GM23338 (cell line): ENCODE results near the gene SRXN1. TPM values are rescaled to one million over a fixed set of nuclear protein-coding genes. Genes with fewer than 3 reads are reported as not detected.
A peak's percentile ranks its signal among the peaks of the same experiment; 100 is the strongest.

Experiments
- ATAC-seq: fragments of 200-7000 bp; cut with Tn5 transposase; 3 replicates; pipeline ENCODE4 v1.9.1; 2020
- DNase-seq: peaks from one replicate; pipeline ENCODE4 v3.0.0-alpha.2; 2015; ENCODE audit warnings: low spot score
- H2AFZ ChIP-seq: fragments of 200-600 bp; sonication (generic); 2 replicates; pipeline ENCODE4 v1.8.0; 2016; ENCODE audit warnings: antibody characterized with exemption, mild to moderate bottlenecking, moderate library complexity
- H3F3A ChIP-seq: fragments of 200-600 bp; sonication (generic); replicated peaks from 2 replicates; pipeline ENCODE4 v1.8.0; 2017; ENCODE audit warnings: antibody characterized with exemption, mixed run types, low read depth
- H3K27ac ChIP-seq: fragments of 200-600 bp; sonication (generic); 2 replicates; pipeline ENCODE4 v1.6.1; 2016; ENCODE audit warnings: low read depth
- H3K27me3 ChIP-seq: fragments of 200-600 bp; sonication (generic); 2 replicates; pipeline ENCODE4 v1.8.0; 2016; ENCODE audit warnings: mild to moderate bottlenecking, mixed run types, moderate library complexity; ENCODE audit not compliant: insufficient read depth
- H3K36me3 ChIP-seq: fragments of 200-600 bp; sonication (generic); 2 replicates; pipeline ENCODE4 v1.8.0; 2016; ENCODE audit warnings: mild to moderate bottlenecking; ENCODE audit not compliant: insufficient read depth
- H3K4me1 ChIP-seq: fragments of 200-600 bp; sonication (generic); 2 replicates; pipeline ENCODE4 v1.8.0; 2016; ENCODE audit warnings: mild to moderate bottlenecking, moderate library complexity; ENCODE audit not compliant: insufficient read depth
- H3K4me2 ChIP-seq: fragments of 200-600 bp; sonication (generic); 2 replicates; pipeline ENCODE4 v1.7.1; 2017; ENCODE audit warnings: mixed run types
- H3K4me3 ChIP-seq: fragments of 200-600 bp; sonication (generic); 2 replicates; pipeline ENCODE4 v1.6.1; 2016; ENCODE audit warnings: mixed run types
- H3K79me2 ChIP-seq: fragments of 200-600 bp; sonication (generic); replicated peaks from 2 replicates; pipeline ENCODE4 v1.8.0; 2017; ENCODE audit warnings: mild to moderate bottlenecking; ENCODE audit not compliant: insufficient read depth
- H3K9me2 ChIP-seq: fragments of 200-600 bp; sonication (generic); 2 replicates; pipeline ENCODE4 v1.8.0; 2017; ENCODE audit not compliant: insufficient read depth
- H4K20me1 ChIP-seq: fragments of 200-600 bp; sonication (generic); replicated peaks from 2 replicates; pipeline ENCODE4 v1.8.0; 2017; ENCODE audit warnings: mild to moderate bottlenecking; ENCODE audit not compliant: insufficient read depth
- H3K27ac Mint-ChIP-seq: 2 replicates; pipeline ENCODE4 v1.8.0; 2020; ENCODE audit warnings: inconsistent platforms, mild to moderate bottlenecking, moderate library complexity, mixed read lengths
- H3K27me3 Mint-ChIP-seq: 3 replicates; pipeline ENCODE4 v1.8.0; 2022; ENCODE audit warnings: low read depth, mild to moderate bottlenecking, moderate library complexity, mixed read lengths, inconsistent platforms; ENCODE audit not compliant: insufficient read depth, poor library complexity
- H3K36me3 Mint-ChIP-seq: 3 replicates; pipeline ENCODE4 v1.8.0; 2021; ENCODE audit warnings: low read depth, mild to moderate bottlenecking, inconsistent platforms, moderate library complexity, mixed read lengths
- H3K4me1 Mint-ChIP-seq: 3 replicates; pipeline ENCODE4 v1.8.0; 2020; ENCODE audit warnings: mild to moderate bottlenecking, inconsistent platforms, mixed read lengths
- H3K4me3 Mint-ChIP-seq: 3 replicates; pipeline ENCODE4 v1.8.0; 2021; ENCODE audit warnings: moderate library complexity, mild to moderate bottlenecking, inconsistent platforms, mixed read lengths
- H3K9me3 Mint-ChIP-seq: 3 replicates; pipeline ENCODE4 v1.8.0; 2020; ENCODE audit warnings: moderate library complexity, mild to moderate bottlenecking, inconsistent platforms, mixed read lengths
- CTCF ChIP-seq, 2 experiments: fragments of 200-600 bp in 1 of 2; sonication (generic) in 1 of 2; conservative IDR thresholded peaks; 2 replicates each; pipeline versions ENCODE4 v1.5.1 to v1.6.1; 2016 to 2017; ENCODE audit warnings: antibody characterized with exemption in 2 of 2, low read depth in 2 of 2, mild to moderate bottlenecking in 2 of 2, moderate library complexity in 1 of 2
- EZH2 ChIP-seq: fragments of 200-600 bp; sonication (generic); IDR thresholded peaks from one replicate; pipeline ENCODE4 v1.8.0; 2017; ENCODE audit warnings: antibody characterized with exemption, mild to moderate bottlenecking, low read depth; ENCODE audit not compliant: unreplicated experiment
- EZH2phosphoT487 ChIP-seq: fragments of 200-600 bp; sonication (generic); IDR thresholded peaks from one replicate; pipeline ENCODE4 v1.8.1; 2018; ENCODE audit warnings: antibody characterized with exemption; ENCODE audit not compliant: unreplicated experiment
- REST ChIP-seq: IDR thresholded peaks from one replicate; pipeline ENCODE4 v1.6.1; 2018; ENCODE audit warnings: antibody characterized with exemption; ENCODE audit not compliant: unreplicated experiment
- STAT1 ChIP-seq: IDR thresholded peaks from one replicate; pipeline ENCODE4 v1.6.1; 2016; ENCODE audit warnings: antibody characterized with exemption; ENCODE audit not compliant: unreplicated experiment
- ZNF114 ChIP-seq: fragments of 250-450 bp; sonication (Bioruptor Pico); IDR thresholded peaks from 2 replicates; pipeline ENCODE4 v1.5.0; 2020; ENCODE audit warnings: mild to moderate bottlenecking, moderate library complexity
- ZNF462 ChIP-seq: fragments of 250-450 bp; sonication (Bioruptor Pico); IDR thresholded peaks from 2 replicates; pipeline ENCODE4 v1.5.0; 2020; ENCODE audit warnings: mild to moderate bottlenecking, moderate library complexity
- polyA plus RNA-seq: library from polyadenylated mRNA; unstranded; fragments of >200 nt; fragmentation: Nextera tagmentation; extraction: Ambion mirVana; gene quantifications from 2 replicates; pipeline ENCODE4 v1.2.1, GENCODE V29; 2016
- total RNA-seq: library from RNA; depleted of rRNA; stranded (reverse); fragments of >200 nt; shearing (Covaris generic); gene quantifications from 2 replicates; pipeline ENCODE4 v1.2.3, GENCODE V29; 2014

The SRXN1 gene
- total and polyA plus RNA-seq, 2 experiments from 2014 or later: 8.4 to 26.6 TPM

GRCh38 chr20:658202-658601 is 5.2 kb upstream of the SRXN1 start:
- H3K27ac ChIP-seq: peak overlapping the region; percentile 61
- H4K20me1 ChIP-seq: no peaks in the 10 kb centered on the region
- DNase-seq: no peak
- no peak overlapping the region for H3K4me3 ChIP-seq
- peaks cover 38% of the 10 kb centered on the region for H3K27me3 ChIP-seq
- H3K79me2 ChIP-seq: no peaks in the 10 kb centered on the region
- no peak overlapping the region for H2AFZ ChIP-seq
- Mint-ChIP-seq H3K4me3 (peak overlapping the region; percentile 37; the same call in 2 of the 3 replicates), H3K9me3 (0 out of 3 replicates have a peak, but pooled peaks cover 3% of the 10 kb centered on the region), H3K36me3 (no peaks in the 10 kb centered on the region), H3K4me1 (peaks cover 80% of the 10 kb centered on the region), H3K27me3 (peaks cover 26% of the 10 kb centered on the region), H3K27ac (peak overlapping the region; percentile 88)
- TF ChIP-seq ZNF114 (CRISPR knock-in tag) (no peak), ZNF462 (CRISPR knock-in tag) (0 out of 2 replicates have a peak, but pooled peaks have one; percentile 52)
- peaks cover 76% of the 10 kb centered on the region for H3K4me1 ChIP-seq
- peak; percentile 5; the same call in 2 of the 3 replicates for ATAC-seq
- H3F3A ChIP-seq: peaks cover 11% of the 10 kb centered on the region
- H3K9me2 ChIP-seq: 0 out of 2 replicates have a peak, but pooled peaks cover 5% of the 10 kb centered on the region
- H3K36me3 ChIP-seq: no peaks in the 10 kb centered on the region
- H3K4me2 ChIP-seq: peak overlapping the region; percentile 39

GRCh38 chr20:655726-656624 is 3.0 kb upstream of the SRXN1 start:
- ATAC-seq (no peak), DNase-seq (no peak)
- H3K4me3 Mint-ChIP-seq: no peak overlapping the region
- peaks cover 1% of the 10 kb centered on the region; the same call in 1 of the 3 replicates for H3K36me3 Mint-ChIP-seq
- no peak overlapping the region for H3K27ac Mint-ChIP-seq
- H3K4me1 ChIP-seq: peaks cover 66% of the 10 kb centered on the region
- H3K79me2 ChIP-seq: 0 out of 2 replicates have a peak, but pooled peaks cover 3% of the 10 kb centered on the region
- H3K9me2 ChIP-seq: 0 out of 2 replicates have a peak, but pooled peaks cover 5% of the 10 kb centered on the region
- H3K27ac ChIP-seq: no peak overlapping the region
- peaks cover 75% of the 10 kb centered on the region for H3K4me1 Mint-ChIP-seq
- H3K27me3 ChIP-seq: peaks cover 16% of the 10 kb centered on the region
- H3F3A ChIP-seq: peaks cover 14% of the 10 kb centered on the region
- no peaks in the 10 kb centered on the region; the same call in 1 of the 2 replicates for H4K20me1 ChIP-seq
- no peaks in the 10 kb centered on the region for H3K36me3 ChIP-seq
- no peak overlapping the region for H3K4me3 ChIP-seq
- H3K4me2 ChIP-seq: peak overlapping the region; percentile 39
- H2AFZ ChIP-seq: no peak overlapping the region
- H3K9me3 Mint-ChIP-seq: no peaks in the 10 kb centered on the region
- H3K27me3 Mint-ChIP-seq: peaks cover 13% of the 10 kb centered on the region
- TF ChIP-seq ZNF114 (CRISPR knock-in tag) (no peak), REST (no peak), CTCF (conservative IDR thresholded peaks at IDR 0.05; ENCODE audit: low read depth in 2 of 2) (no peak), STAT1 (no peak), EZH2phosphoT487 (no peak), EZH2 (no peak)
